SK-N-SH treated with all-trans-retinoic acid at 6 μM for 48 hours (cell line): ENCODE measurements around the gene DYSF.

Experiments used
- ATAC-seq: fragments of 200-7000 bp; cut with Tn5 transposase; 3 replicates; pipeline ENCODE4 v1.9.1; 2020; ENCODE audit warnings: mild to moderate bottlenecking, moderate library complexity
- ARNTL ChIP-seq: fragments of 450-650 bp; formaldehyde crosslinking; IDR thresholded peaks from 2 replicates; pipeline ENCODE4 v1.5.0; 2020; ENCODE audit warnings: low read depth, mild to moderate bottlenecking, moderate library complexity, borderline replicate concordance
- BACH2 ChIP-seq: fragments of 250-450 bp; sonication (Bioruptor Pico); IDR thresholded peaks from 2 replicates; pipeline ENCODE4 v1.9.0; 2021; ENCODE audit warnings: mild to moderate bottlenecking, borderline replicate concordance
- CREB5 ChIP-seq: fragments of 250-450 bp; sonication (Bioruptor Pico); IDR thresholded peaks from 2 replicates; pipeline ENCODE4 v1.5.1; 2020; ENCODE audit warnings: low read depth, mild to moderate bottlenecking, moderate library complexity
- CSDC2 ChIP-seq: fragments of 250-450 bp; sonication (Bioruptor Pico); IDR thresholded peaks from 2 replicates; pipeline ENCODE4 v1.5.0; 2020; ENCODE audit warnings: mild to moderate bottlenecking, moderate library complexity
- CSRNP3 ChIP-seq: fragments of 250-450 bp; sonication (Bioruptor Pico); IDR thresholded peaks from 2 replicates; pipeline ENCODE4 v1.5.1; 2021; ENCODE audit warnings: mild to moderate bottlenecking, moderate library complexity
- ESRRG ChIP-seq: fragments of 250-450 bp; sonication (Bioruptor Pico); IDR thresholded peaks from 2 replicates; pipeline ENCODE4 v1.6.1; 2021; ENCODE audit warnings: mild to moderate bottlenecking
- GLIS3 ChIP-seq: fragments of 250-450 bp; sonication (Bioruptor Pico); IDR thresholded peaks from 2 replicates; pipeline ENCODE4 v1.5.0; 2020; ENCODE audit warnings: mild to moderate bottlenecking, moderate library complexity
- ISL1 ChIP-seq: fragments of 250-450 bp; sonication (Bioruptor Pico); IDR thresholded peaks from 2 replicates; pipeline ENCODE4 v2.1.2; 2022; ENCODE audit warnings: mild to moderate bottlenecking, moderate library complexity
- OSR1 ChIP-seq: fragments of 250-450 bp; sonication (Bioruptor Pico); IDR thresholded peaks from 2 replicates; pipeline ENCODE4 v1.8.0; 2022; ENCODE audit warnings: moderate library complexity, mild to moderate bottlenecking, inconsistent platforms
- PATZ1 ChIP-seq: fragments of 250-450 bp; sonication (Bioruptor Pico); IDR thresholded peaks from 2 replicates; pipeline ENCODE4 v1.8.0; 2020; ENCODE audit warnings: mild to moderate bottlenecking, moderate library complexity, borderline replicate concordance
- POU6F1 ChIP-seq: fragments of 250-450 bp; sonication (Bioruptor Pico); IDR thresholded peaks from 2 replicates; pipeline ENCODE4 v1.8.0; 2021; ENCODE audit warnings: low read depth, mild to moderate bottlenecking, moderate library complexity, borderline replicate concordance
- PPARA ChIP-seq: fragments of 250-450 bp; sonication (Bioruptor Pico); IDR thresholded peaks from 2 replicates; pipeline ENCODE4 v1.5.0; 2020; ENCODE audit warnings: mild to moderate bottlenecking, borderline replicate concordance
- RARB ChIP-seq: fragments of 250-450 bp; sonication (Bioruptor Pico); IDR thresholded peaks from 2 replicates; pipeline ENCODE4 v1.8.0; 2021; ENCODE audit warnings: mild to moderate bottlenecking, moderate library complexity
- SNAI2 ChIP-seq: fragments of 250-450 bp; sonication (Bioruptor Pico); IDR thresholded peaks from 2 replicates; pipeline ENCODE4 v1.5.0; 2020; ENCODE audit warnings: mild to moderate bottlenecking, moderate library complexity
- TCF4 ChIP-seq: fragments of 250-450 bp; sonication (Bioruptor Pico); IDR thresholded peaks from 2 replicates; pipeline ENCODE4 v1.8.0; 2021; ENCODE audit warnings: mild to moderate bottlenecking, moderate library complexity, borderline replicate concordance
- TOX ChIP-seq: fragments of 250-450 bp; sonication (Bioruptor Pico); IDR thresholded peaks from 2 replicates; pipeline ENCODE4 v1.8.0; 2021; ENCODE audit warnings: mild to moderate bottlenecking, moderate library complexity, borderline replicate concordance
- TSHZ2 ChIP-seq: fragments of 250-450 bp; sonication (Bioruptor Pico); IDR thresholded peaks from 2 replicates; pipeline ENCODE4 v1.5.0; 2020; ENCODE audit warnings: mild to moderate bottlenecking, moderate library complexity
- ZC3H10 ChIP-seq: fragments of 250-450 bp; sonication (Bioruptor Pico); IDR thresholded peaks from 2 replicates; pipeline ENCODE4 v1.5.1; 2021; ENCODE audit warnings: mild to moderate bottlenecking, moderate library complexity
- ZFP3 ChIP-seq: fragments of 250-450 bp; sonication (Bioruptor Pico); IDR thresholded peaks from 2 replicates; pipeline ENCODE4 v1.5.0; 2020; ENCODE audit warnings: mild to moderate bottlenecking, moderate library complexity
- ZFP30 ChIP-seq: fragments of 450-650 bp; formaldehyde crosslinking; IDR thresholded peaks from 2 replicates; pipeline ENCODE4 v1.5.0; 2022; ENCODE audit warnings: mild to moderate bottlenecking, moderate library complexity
- ZNF565 ChIP-seq: fragments of 450-650 bp; formaldehyde crosslinking; conservative IDR thresholded peaks from 2 replicates; pipeline ENCODE4 v1.5.0; 2020; ENCODE audit warnings: low read depth, mild to moderate bottlenecking, moderate library complexity
- ZNF70 ChIP-seq: fragments of 450-650 bp; formaldehyde crosslinking; IDR thresholded peaks from 2 replicates; pipeline ENCODE4 v1.5.0; 2020; ENCODE audit warnings: mild to moderate bottlenecking, moderate library complexity
- ZNF8 ChIP-seq: fragments of 450-650 bp; formaldehyde crosslinking; IDR thresholded peaks from 2 replicates; pipeline ENCODE4 v1.5.0; 2020; ENCODE audit warnings: mild to moderate bottlenecking, moderate library complexity

The DYSF gene

GRCh38 chr2:71685941-71686611 is 232.7 kb downstream of the DYSF start:
- TF ChIP-seq CSRNP3: no peak
- no peak for TF ChIP-seq RARB
- no peak for TF ChIP-seq ZFP3 (CRISPR knock-in tag)
- no peak for TF ChIP-seq ZFP30
- TF ChIP-seq ZNF70 (CRISPR knock-in tag): no peak
- TF ChIP-seq ZNF565: no peak
- no peak for TF ChIP-seq TCF4
- ATAC-seq: no peak

GRCh38 chr2:71686781-71687180 is 233.4 kb downstream of the DYSF start:
- no peak for ATAC-seq
- TF ChIP-seq ZFP3 (CRISPR knock-in tag): no peak
- TF ChIP-seq ZFP30: no peak
- TF ChIP-seq BACH2 (CRISPR knock-in tag): no peak
- TF ChIP-seq PATZ1: no peak
- TF ChIP-seq GLIS3 (CRISPR knock-in tag): no peak
- TF ChIP-seq TOX (CRISPR knock-in tag): no peak
- TF ChIP-seq ESRRG (CRISPR knock-in tag): no peak
- no peak for TF ChIP-seq ZNF8 (CRISPR knock-in tag)
- TF ChIP-seq CREB5: no peak
- no peak for TF ChIP-seq ZNF70 (CRISPR knock-in tag)
- no peak for TF ChIP-seq POU6F1
- TF ChIP-seq CSDC2 (CRISPR knock-in tag): no peak

GRCh38 chr2:71687412-71687811 is 234.1 kb downstream of the DYSF start:
- TF ChIP-seq PPARA (no peak), POU6F1 (no peak), CSRNP3 (no peak), SNAI2 (CRISPR knock-in tag) (no peak), BACH2 (CRISPR knock-in tag) (no peak), ZNF8 (CRISPR knock-in tag) (no peak), ZNF565 (no peak), GLIS3 (CRISPR knock-in tag) (no peak), ARNTL (CRISPR knock-in tag) (no peak), TSHZ2 (CRISPR knock-in tag) (no peak), ZC3H10 (CRISPR knock-in tag) (no peak), TCF4 (no peak), PATZ1 (no peak), ISL1 (CRISPR knock-in tag) (no peak), OSR1 (CRISPR knock-in tag) (no peak), ZFP3 (CRISPR knock-in tag) (no peak)
- TF ChIP-seq, all 23 proteins: peak for 0
- no peak for ATAC-seq
